Activated CD4-positive, alpha-beta T cell treated with anti-CD3 and anti-CD28 coated beads, Interleukin-2, amount 50 U/mL, for 24 hours (primary cell): ENCODE data around the gene MIEN1.
"Not testable (repeated sequence)": the region's sequence is repeated elsewhere in the genome, so short reads cannot be mapped to it uniquely, and the experiment has no call there.

Experiments used
- DNase-seq, 2 donors: peaks; one replicate each; pipeline ENCODE4 v3.0.0-alpha.2; 2020; ENCODE audit warnings: low read depth in 1 of 2, low spot score in 1 of 2

The MIEN1 gene

GRCh38 chr17:39742126-39742855 is 12.0 kb upstream of the MIEN1 start:
- DNase-seq: no peak

GRCh38 chr17:39740357-39741111 is 10.2 kb upstream of the MIEN1 start:
- no peak for DNase-seq

GRCh38 chr17:39739885-39740356 is 9.6 kb upstream of the MIEN1 start:
- no peak for DNase-seq

GRCh38 chr17:39738983-39739884 is 8.9 kb upstream of the MIEN1 start:
- no peak for DNase-seq

GRCh38 chr17:39738568-39738901 is 8.2 kb upstream of the MIEN1 start:
- peak in 1 of 2 donors; percentile 39 for DNase-seq

- no peak for DNase-seq
Measured at GRCh38 chr17:39737760-39738567, 7.6 kb upstream of the MIEN1 start, which contains the start of gene GRB7. Gene GRB7, plus strand, starts transcription at chr17:39737938. Its CDS starts 4,364 bp downstream, at chr17:39742302.

- DNase-seq: no peak
Measured at GRCh38 chr17:39737206-39737759, 7.0 kb upstream of the MIEN1 start.

- no peak for DNase-seq
Measured at GRCh38 chr17:39736319-39737165, 6.2 kb upstream of the MIEN1 start.

GRCh38 chr17:39735882-39736281 is 5.5 kb upstream of the MIEN1 start:
- no peak for DNase-seq

- DNase-seq: no peak
Measured at GRCh38 chr17:39732586-39732985, 2.3 kb upstream of the MIEN1 start.

- no peak for DNase-seq
Measured at GRCh38 chr17:39729280-39729851, 966 bp downstream of the MIEN1 start.

- no peak for DNase-seq
Measured at GRCh38 chr17:39727556-39727955, 2.8 kb downstream of the MIEN1 start.

GRCh38 chr17:39726617-39727016 is 3.7 kb downstream of the MIEN1 start:
- DNase-seq: no peak

- DNase-seq: not testable (repeated sequence)
Measured at GRCh38 chr17:39725923-39726322, 4.4 kb downstream of the MIEN1 start.

GRCh38 chr17:39724731-39725130 is 5.6 kb downstream of the MIEN1 start:
- DNase-seq: no peak

- DNase-seq: no peak
Measured at GRCh38 chr17:39722965-39723848, 7.1 kb downstream of the MIEN1 start.

- no peak for DNase-seq
Measured at GRCh38 chr17:39722104-39722503, 8.2 kb downstream of the MIEN1 start.
